22Rv1 (cell line): ENCODE results near the gene SRI.

Source experiments
- CTCF ChIP-seq: fragments of 450-650 bp; IDR thresholded peaks from 2 replicates; pipeline ENCODE4 v1.5.1; 2017; ENCODE audit warnings: mild to moderate bottlenecking
- ZFX ChIP-seq: fragments of 450-650 bp; IDR thresholded peaks from 2 replicates; pipeline ENCODE4 v1.6.1; 2017; ENCODE audit warnings: antibody characterized with exemption, borderline replicate concordance

- no peak for TF ChIP-seq CTCF
- TF ChIP-seq ZFX = no peak
These were observed 11.3 kb downstream of the SRI start for GRCh38 chr7:88208521-88208920.
